Right lobe of liver (tissue), 6 donors: ENCODE data around the gene GPNMB. TPM values are rescaled to one million over a fixed set of nuclear protein-coding genes. Genes with fewer than 3 reads are reported as not detected.

Experiments
- ATAC-seq, 4 donors: fragments of 200-7000 bp; cut with Tn5 transposase; one replicate each; pipeline ENCODE4 v1.9.1; 2020; ENCODE audit warnings: mild to moderate bottlenecking in 4 of 4, moderate library complexity in 4 of 4
- DNase-seq, 3 donors: peaks; one replicate each; pipeline ENCODE4 v3.0.0-alpha.2; 2020
- H3K27ac ChIP-seq, 3 donors: fragments of 200-600 bp; one replicate each; pipeline ENCODE4 v1.8.0; 2022
- H3K27me3 ChIP-seq, 2 donors: fragments of 200-600 bp; one replicate each; pipeline ENCODE4 v1.8.0; 2022
- H3K36me3 ChIP-seq, 4 donors: fragments of 200-600 bp; sonication (generic) in 1 of 4; one replicate each; pipeline versions ENCODE4 v1.5.1 to v1.8.0; 2017 to 2022; ENCODE audit warnings: control low read depth in 1 of 4
- H3K4me1 ChIP-seq, 4 donors: fragments of 200-600 bp; sonication (generic) in 1 of 4; one replicate each; pipeline versions ENCODE4 v1.5.1 to v1.8.0; 2017 to 2022; ENCODE audit warnings: control low read depth in 1 of 4
- H3K4me3 ChIP-seq, 3 donors: fragments of 200-600 bp; one replicate each; pipeline ENCODE4 v1.8.0; 2022
- H3K9me3 ChIP-seq, 4 donors: fragments of 200-600 bp; sonication (generic) in 1 of 4; one replicate each; pipeline versions ENCODE4 v1.5.1 to v1.8.0; 2017 to 2022; ENCODE audit warnings: control low read depth in 1 of 4
- POLR2A ChIP-seq: fragments of 450-650 bp; IDR thresholded peaks from one replicate; pipeline ENCODE4 v1.6.1; 2017; ENCODE audit warnings: antibody characterized with exemption, mild to moderate bottlenecking
- WGBS: methylation state at CpG from one replicate; pipeline ENCODE4 v1.1.6; 2018; ENCODE audit warnings: low coverage, low lambda C conversion rate; ENCODE audit not compliant: insufficient coverage; ENCODE audit errors: missing lambda C conversion rate; 5-methylcytosine and 5-hydroxymethylcytosine counted together
- intact Hi-C, 2 donors: fragments of 100-400 bp; cut with DNase I; formaldehyde crosslinking; loops; one replicate each; pipeline versions ENCODE4 v1.11.2 to v1.14.1; 2022
- total RNA-seq, 6 experiments: library from RNA; depleted of rRNA in 2 of 6; stranded (reverse); fragments of >200 nt in 2 of 6; fragmentation: NEBNext Ultra II Directional in 3 of 6; extraction: Animal tissue kit (Norgen Biotek cat#: 25700) in 3 of 6; gene quantifications; one replicate each; pipeline versions ENCODE4 v1.1.0 to v1.2.4, GENCODE V29; 2016 to 2023
- TF ChIP-seq, protein P1 (sequence below), 4 donors: fragments of 200-600 bp in 3 of 4; fragments of 450-650 bp in 1 of 4; IDR thresholded peaks; one replicate each; pipeline versions ENCODE4 v1.5.1 to v1.8.0; 2016 to 2022; ENCODE audit warnings: antibody characterized with exemption in 4 of 4, mild to moderate bottlenecking in 2 of 4
- donor health status: DM: no; HTN: yes; CAD: no.
- donor health status: DM: no; HTN: no; CAD: no.
- donor health status: DM: no; HTN: no; CAD: no.
- donor health status: DM: no; HTN: yes; CAD: no.
- donor health status: DM: no; HTN: yes; CAD: no.

Gene GPNMB
- total RNA-seq, 6 experiments from 2014 or later, result 5.8 to 64.9 (median 13.4) TPM

GRCh38 chr7:23237000-23237399 lies 9.6 kb upstream of the GPNMB start:
- Histone ChIP-seq H3K36me3 (no peaks in the 10 kb centered on the region), H3K27me3 (no peaks in the 10 kb centered on the region), H3K4me1 (no peaks in the 10 kb centered on the region), H3K27ac (no peak overlapping the region), H3K9me3 (no peaks in the 10 kb centered on the region), H3K4me3 (no peak overlapping the region)
- TF ChIP-seq, protein P1, sequence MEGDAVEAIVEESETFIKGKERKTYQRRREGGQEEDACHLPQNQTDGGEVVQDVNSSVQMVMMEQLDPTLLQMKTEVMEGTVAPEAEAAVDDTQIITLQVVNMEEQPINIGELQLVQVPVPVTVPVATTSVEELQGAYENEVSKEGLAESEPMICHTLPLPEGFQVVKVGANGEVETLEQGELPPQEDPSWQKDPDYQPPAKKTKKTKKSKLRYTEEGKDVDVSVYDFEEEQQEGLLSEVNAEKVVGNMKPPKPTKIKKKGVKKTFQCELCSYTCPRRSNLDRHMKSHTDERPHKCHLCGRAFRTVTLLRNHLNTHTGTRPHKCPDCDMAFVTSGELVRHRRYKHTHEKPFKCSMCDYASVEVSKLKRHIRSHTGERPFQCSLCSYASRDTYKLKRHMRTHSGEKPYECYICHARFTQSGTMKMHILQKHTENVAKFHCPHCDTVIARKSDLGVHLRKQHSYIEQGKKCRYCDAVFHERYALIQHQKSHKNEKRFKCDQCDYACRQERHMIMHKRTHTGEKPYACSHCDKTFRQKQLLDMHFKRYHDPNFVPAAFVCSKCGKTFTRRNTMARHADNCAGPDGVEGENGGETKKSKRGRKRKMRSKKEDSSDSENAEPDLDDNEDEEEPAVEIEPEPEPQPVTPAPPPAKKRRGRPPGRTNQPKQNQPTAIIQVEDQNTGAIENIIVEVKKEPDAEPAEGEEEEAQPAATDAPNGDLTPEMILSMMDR (IDR thresholded peaks at IDR 0.05), result no peak
- TF ChIP-seq POLR2A, result no peak
- 89% methylated on average over 3 of the region's 3 CpGs for WGBS
- no peak for DNase-seq
- intact Hi-C loops, result no loop called here
- no peak for ATAC-seq

DNA sequence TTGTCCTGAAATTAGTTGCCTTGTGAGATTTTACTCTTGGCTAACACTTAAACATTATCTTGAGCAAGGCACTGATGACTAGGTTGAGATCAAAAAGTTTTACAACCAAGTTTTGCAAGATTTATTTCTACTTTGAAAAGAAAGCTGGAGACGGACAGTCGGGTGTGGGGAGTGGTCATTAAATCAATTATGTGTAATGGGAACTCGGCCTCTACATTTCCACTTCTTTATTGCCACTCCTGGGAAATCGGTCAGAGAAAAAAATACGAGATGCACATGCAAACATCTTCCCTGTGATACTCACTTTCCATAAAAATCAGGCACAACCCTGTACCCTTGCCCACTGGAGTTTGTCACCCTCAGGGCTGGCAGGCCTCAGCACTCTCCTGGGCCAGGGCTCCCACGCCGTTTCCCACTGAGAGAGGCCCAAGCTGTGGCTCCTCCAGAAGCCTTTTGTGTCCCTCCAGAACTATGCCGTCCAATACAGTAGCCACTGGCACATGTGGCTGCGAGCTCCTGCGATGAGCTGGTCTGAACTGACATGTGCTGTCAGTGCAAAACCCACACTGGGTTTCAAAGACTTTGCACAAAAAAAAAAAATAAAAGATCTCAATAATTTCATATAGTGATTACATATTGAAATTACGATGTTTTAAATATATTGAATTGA lies 7.5 kb upstream of the GPNMB start:
- ATAC-seq, result no peak
- Histone ChIP-seq H3K4me3 (no peak overlapping the region), H3K4me1 (no peaks in the 10 kb centered on the region), H3K9me3 (no peaks in the 10 kb centered on the region), H3K36me3 (no peaks in the 10 kb centered on the region), H3K27me3 (no peaks in the 10 kb centered on the region), H3K27ac (no peak overlapping the region)
- no peak for DNase-seq
- 87% methylated on average over 11 of the region's 11 CpGs for WGBS
- TF ChIP-seq, protein P1 (IDR thresholded peaks at IDR 0.05), result no peak
- no peak for TF ChIP-seq POLR2A
- intact Hi-C loops, result no loop called here

DNA sequence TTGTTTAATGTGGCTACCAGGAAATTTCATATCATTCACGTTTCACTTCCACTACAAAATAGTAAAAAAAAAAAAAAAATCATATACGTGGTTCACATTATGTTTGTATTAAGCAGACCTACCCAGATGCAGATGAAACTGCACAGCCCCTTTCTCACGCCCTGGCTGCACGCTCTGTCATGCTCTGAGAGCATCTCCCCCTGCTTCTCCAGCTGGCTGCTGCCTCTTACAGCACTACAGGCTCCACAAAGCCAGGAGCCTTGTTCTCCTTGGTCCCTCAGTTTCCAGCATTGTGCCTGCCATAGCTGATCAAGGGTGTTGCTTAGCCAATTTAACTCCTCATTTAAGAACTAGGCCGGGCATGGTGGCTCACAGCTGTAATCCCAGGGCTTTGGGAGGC lies 6.9 kb upstream of the GPNMB start:
- intact Hi-C loops, result no loop called here
- Histone ChIP-seq H3K4me3 (no peak overlapping the region), H3K4me1 (no peaks in the 10 kb centered on the region), H3K36me3 (no peaks in the 10 kb centered on the region), H3K27ac (no peak overlapping the region), H3K27me3 (no peaks in the 10 kb centered on the region), H3K9me3 (no peaks in the 10 kb centered on the region)
- no peak for DNase-seq
- TF ChIP-seq, protein P1 (IDR thresholded peaks at IDR 0.05), result no peak
- TF ChIP-seq POLR2A, result no peak
- ATAC-seq, result no peak
- 62% methylated on average over 5 of the region's 5 CpGs for WGBS

GRCh38 chr7:23242321-23242720 lies 4.3 kb upstream of the GPNMB start:
- Histone ChIP-seq H3K4me1 (no peaks in the 10 kb centered on the region), H3K9me3 (no peaks in the 10 kb centered on the region), H3K36me3 (no peaks in the 10 kb centered on the region), H3K4me3 (no peak overlapping the region), H3K27ac (no peak overlapping the region), H3K27me3 (no peaks in the 10 kb centered on the region)
- intact Hi-C loops, result no loop called here
- TF ChIP-seq POLR2A, result no peak
- TF ChIP-seq, protein P1 (IDR thresholded peaks at IDR 0.05), result no peak
- peak in 1 of 4 donors; percentile 49 for ATAC-seq
- DNase-seq, result no peak
- WGBS, result 43% methylated on average over 3 of the region's 3 CpGs

- Histone ChIP-seq H3K4me1 (peaks cover 0 to 3% (median 0%) of the 10 kb centered on the region in 4 donors), H3K9me3 (no peaks in the 10 kb centered on the region), H3K4me3 (no peak overlapping the region), H3K36me3 (no peaks in the 10 kb centered on the region), H3K27me3 (no peaks in the 10 kb centered on the region), H3K27ac (no peak overlapping the region)
- WGBS, result 61% methylated on average over 4 of the region's 4 CpGs
- intact Hi-C loops, result no loop called here
- no peak for ATAC-seq
- TF ChIP-seq, protein P1 (IDR thresholded peaks at IDR 0.05), result no peak
- TF ChIP-seq POLR2A, result no peak
- no peak for DNase-seq
Observed at GRCh38 chr7:23242935-23243334, 3.6 kb upstream of the GPNMB start.
